ENCODE results near the gene RHOXF1. TPM values are rescaled to one million over a fixed set of nuclear protein-coding genes. Genes with fewer than 3 reads are reported as not detected.

The RHOXF1 gene
- total RNA-seq, 2 donors from 2014 or later: 0.37 to 0.46 TPM

GRCh38 chrX:120144178-120144844 lies 28.6 kb upstream of the RHOXF1 start:
- Histone ChIP-seq H3K27ac (ENCODE audit: low read depth, low read length) (no peak overlapping the region), H3K4me1 (ENCODE audit: control insufficient read depth, insufficient read depth, low read length) (no peaks in the 10 kb centered on the region), H3K9ac (ENCODE audit: extremely low read depth, low read length, poor library complexity, severe bottlenecking) (no peak overlapping the region), H3K27me3 (ENCODE audit: control insufficient read depth, insufficient read depth, low read length, poor library complexity, severe bottlenecking) (no peaks in the 10 kb centered on the region), H3K36me3 (ENCODE audit: control insufficient read depth, insufficient read depth, low read length) (no peaks in the 10 kb centered on the region), H3K4me3 (ENCODE audit: low read length) (no peak overlapping the region), H3K9me3 (ENCODE audit: control insufficient read depth, low read length) (peaks cover 42% of the 10 kb centered on the region)
- no peak overlapping the region for H3K4me3 Mint-ChIP-seq
- no peak overlapping the region for H3K27ac Mint-ChIP-seq
- peaks cover 87% of the 10 kb centered on the region for H3K9me3 Mint-ChIP-seq
- DNase-seq: no peak
- peaks cover 1% of the 10 kb centered on the region for H3K4me1 Mint-ChIP-seq
- WGBS, 2 experiments (ENCODE audit: insufficient coverage in 1 of 2, insufficient read length in 1 of 2): 47 to 78% methylated on average over 3 to 11 of the region's 12 CpGs
- H3K27me3 Mint-ChIP-seq (ENCODE audit: insufficient read depth): no peaks in the 10 kb centered on the region
- TF ChIP-seq, protein P1, sequence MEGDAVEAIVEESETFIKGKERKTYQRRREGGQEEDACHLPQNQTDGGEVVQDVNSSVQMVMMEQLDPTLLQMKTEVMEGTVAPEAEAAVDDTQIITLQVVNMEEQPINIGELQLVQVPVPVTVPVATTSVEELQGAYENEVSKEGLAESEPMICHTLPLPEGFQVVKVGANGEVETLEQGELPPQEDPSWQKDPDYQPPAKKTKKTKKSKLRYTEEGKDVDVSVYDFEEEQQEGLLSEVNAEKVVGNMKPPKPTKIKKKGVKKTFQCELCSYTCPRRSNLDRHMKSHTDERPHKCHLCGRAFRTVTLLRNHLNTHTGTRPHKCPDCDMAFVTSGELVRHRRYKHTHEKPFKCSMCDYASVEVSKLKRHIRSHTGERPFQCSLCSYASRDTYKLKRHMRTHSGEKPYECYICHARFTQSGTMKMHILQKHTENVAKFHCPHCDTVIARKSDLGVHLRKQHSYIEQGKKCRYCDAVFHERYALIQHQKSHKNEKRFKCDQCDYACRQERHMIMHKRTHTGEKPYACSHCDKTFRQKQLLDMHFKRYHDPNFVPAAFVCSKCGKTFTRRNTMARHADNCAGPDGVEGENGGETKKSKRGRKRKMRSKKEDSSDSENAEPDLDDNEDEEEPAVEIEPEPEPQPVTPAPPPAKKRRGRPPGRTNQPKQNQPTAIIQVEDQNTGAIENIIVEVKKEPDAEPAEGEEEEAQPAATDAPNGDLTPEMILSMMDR (conservative IDR thresholded peaks at IDR 0.05): no peak
- peaks cover 15% of the 10 kb centered on the region for H3K36me3 Mint-ChIP-seq (ENCODE audit: low read depth)

GRCh38 chrX:120140293-120140981 lies 24.7 kb upstream of the RHOXF1 start:
- Mint-ChIP-seq H3K36me3 (ENCODE audit: low read depth) (peaks cover 5% of the 10 kb centered on the region), H3K9me3 (peaks cover 64% of the 10 kb centered on the region), H3K4me3 (no peak overlapping the region), H3K27me3 (ENCODE audit: insufficient read depth) (no peaks in the 10 kb centered on the region), H3K27ac (no peak overlapping the region), H3K4me1 (peaks cover 8% of the 10 kb centered on the region)
- H3K4me3 ChIP-seq (ENCODE audit: low read length): no peak overlapping the region
- 78 to 100% methylated on average over 2 to 11 of the region's 11 CpGs for WGBS, 2 experiments (ENCODE audit: insufficient coverage in 1 of 2, insufficient read length in 1 of 2)
- H3K27ac ChIP-seq (ENCODE audit: low read depth, low read length): no peak overlapping the region
- DNase-seq: no peak
- no peaks in the 10 kb centered on the region for H3K4me1 ChIP-seq (ENCODE audit: control insufficient read depth, insufficient read depth, low read length)
- H3K9me3 ChIP-seq (ENCODE audit: control insufficient read depth, low read length): peaks cover 12% of the 10 kb centered on the region
- TF ChIP-seq, protein P1 (conservative IDR thresholded peaks at IDR 0.05): no peak
- H3K36me3 ChIP-seq (ENCODE audit: control insufficient read depth, insufficient read depth, low read length): no peaks in the 10 kb centered on the region
- H3K27me3 ChIP-seq (ENCODE audit: control insufficient read depth, insufficient read depth, low read length, poor library complexity, severe bottlenecking): no peaks in the 10 kb centered on the region
- H3K9ac ChIP-seq (ENCODE audit: extremely low read depth, low read length, poor library complexity, severe bottlenecking): no peak overlapping the region

DNA sequence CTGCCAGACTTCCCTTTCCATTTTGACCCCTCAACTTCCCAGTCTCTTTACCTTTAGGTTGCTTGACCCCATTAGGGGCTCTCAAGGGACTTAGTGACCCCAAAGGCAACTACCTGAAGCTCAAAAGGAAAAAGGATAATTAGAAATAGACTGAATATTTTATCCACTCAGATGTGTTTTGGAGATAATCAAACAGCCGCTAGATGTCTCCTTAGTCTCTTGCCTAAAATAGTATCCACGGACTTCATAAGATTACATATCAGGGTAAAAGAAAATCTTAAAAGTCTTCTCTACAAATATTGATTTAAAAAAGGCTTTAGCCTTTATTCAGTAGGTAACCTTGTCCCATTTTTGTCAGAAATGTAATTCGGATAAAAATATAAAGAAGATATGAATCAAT lies 21.7 kb upstream of the RHOXF1 start:
- DNase-seq: no peak
- peaks cover 8% of the 10 kb centered on the region for H3K4me1 Mint-ChIP-seq
- 100% methylated on average over 1 of the region's 3 CpGs; no CpG with 5 or more reads in 1 of the 2 experiments for WGBS, 2 experiments (ENCODE audit: insufficient coverage in 1 of 2, insufficient read length in 1 of 2)
- no peaks in the 10 kb centered on the region for H3K36me3 Mint-ChIP-seq (ENCODE audit: low read depth)
- Histone ChIP-seq H3K36me3 (ENCODE audit: control insufficient read depth, insufficient read depth, low read length) (no peaks in the 10 kb centered on the region), H3K4me3 (ENCODE audit: low read length) (no peak overlapping the region), H3K27me3 (ENCODE audit: control insufficient read depth, insufficient read depth, low read length, poor library complexity, severe bottlenecking) (no peaks in the 10 kb centered on the region), H3K4me1 (ENCODE audit: control insufficient read depth, insufficient read depth, low read length) (no peaks in the 10 kb centered on the region), H3K27ac (ENCODE audit: low read depth, low read length) (no peak overlapping the region), H3K9ac (ENCODE audit: extremely low read depth, low read length, poor library complexity, severe bottlenecking) (no peak overlapping the region), H3K9me3 (ENCODE audit: control insufficient read depth, low read length) (no peaks in the 10 kb centered on the region)
- H3K9me3 Mint-ChIP-seq: peaks cover 42% of the 10 kb centered on the region
- H3K27ac Mint-ChIP-seq: peak overlapping the region; percentile 27
- no peaks in the 10 kb centered on the region for H3K27me3 Mint-ChIP-seq (ENCODE audit: insufficient read depth)
- TF ChIP-seq, protein P1 (conservative IDR thresholded peaks at IDR 0.05): no peak
- H3K4me3 Mint-ChIP-seq: no peak overlapping the region
